PC-3 (cell line): Measurements from ENCODE around the gene GNG10. TPM values are rescaled to one million over a fixed set of nuclear protein-coding genes. Genes with fewer than 3 reads are reported as not detected.

Source experiments
- ATAC-seq: fragments of 200-7000 bp; cut with Tn5 transposase; 2 replicates; pipeline ENCODE4 v1.9.1; 2020; ENCODE audit warnings: mild to moderate bottlenecking, moderate library complexity
- BruUV-seq: library from RNA; stranded (reverse); fragments of 400-500 nt; replicated peaks from 2 replicates; lab custom pipeline; 2021; lab: Mats Ljungman, UMichigan
- CTCF ChIA-PET: fragments of 300-600 bp; sonication (Branson Sonifier 250); formaldehyde crosslinking; loops from one replicate; lab custom pipeline; 2022; ENCODE audit warnings: antibody characterized with exemption; lab: Charles Lee
- POLR2A ChIA-PET: fragments of 300-600 bp; sonication (Branson Sonifier 250); formaldehyde crosslinking; loops from one replicate; lab custom pipeline; 2022; ENCODE audit warnings: antibody characterized with exemption; ENCODE audit not compliant: unreplicated experiment; lab: Charles Lee
- DNase-seq: peaks from one replicate; pipeline ENCODE4 v3.0.0-alpha.2; 2015
- H2AFZ ChIP-seq: fragments of 300-600 bp; sonication (generic); 2 replicates; pipeline ENCODE4 v1.6.0; 2016; ENCODE audit warnings: antibody characterized with exemption, low read length
- H3F3A ChIP-seq: fragments of 300-600 bp; sonication (generic); one replicate; pipeline ENCODE4 v1.6.0; 2017; ENCODE audit warnings: antibody characterized with exemption, low read length, control low read depth, mild to moderate bottlenecking; ENCODE audit not compliant: unreplicated experiment
- H3K27ac ChIP-seq: fragments of 300-600 bp; sonication (generic); 2 replicates; pipeline ENCODE4 v1.5.1; 2016; ENCODE audit warnings: mild to moderate bottlenecking, low read length
- H3K27me3 ChIP-seq: fragments of 300-600 bp; sonication (generic); 2 replicates; pipeline ENCODE4 v1.6.1; 2016; ENCODE audit warnings: low read length, mixed read lengths
- H3K36me3 ChIP-seq: fragments of 300-600 bp; sonication (generic); 2 replicates; pipeline ENCODE4 v1.6.1; 2016; ENCODE audit warnings: low read depth, mixed run types, low read length, mixed read lengths
- H3K4me1 ChIP-seq: fragments of 300-600 bp; sonication (generic); 2 replicates; pipeline ENCODE4 v1.5.1; 2016; ENCODE audit warnings: low read length; ENCODE audit not compliant: insufficient read depth
- H3K4me2 ChIP-seq: fragments of 300-600 bp; sonication (generic); 2 replicates; pipeline ENCODE4 v1.6.0; 2016; ENCODE audit warnings: low read length
- H3K4me3 ChIP-seq: fragments of 300-600 bp; sonication (generic); 2 replicates; pipeline ENCODE4 v1.5.1; 2016; ENCODE audit warnings: mild to moderate bottlenecking, low read length, mixed read lengths
- H3K79me2 ChIP-seq: fragments of 300-600 bp; sonication (generic); 2 replicates; pipeline ENCODE4 v1.6.1; 2017; ENCODE audit warnings: low read length, mixed read lengths
- H3K9ac ChIP-seq: fragments of 300-600 bp; sonication (generic); 2 replicates; pipeline ENCODE4 v1.6.0; 2016; ENCODE audit warnings: mild to moderate bottlenecking, low read length
- H3K9me2 ChIP-seq: fragments of 300-600 bp; sonication (generic); replicated peaks from 2 replicates; pipeline ENCODE4 v1.6.1; 2016; ENCODE audit warnings: mixed run types, low read length, mixed read lengths
- H3K9me3 ChIP-seq: fragments of 300-600 bp; sonication (generic); 2 replicates; pipeline ENCODE4 v1.6.1; 2016; ENCODE audit warnings: low read length, mixed read lengths
- H4K20me1 ChIP-seq: fragments of 300-600 bp; sonication (generic); 2 replicates; pipeline ENCODE4 v1.6.1; 2016; ENCODE audit warnings: low read length, mixed read lengths
- CTCF ChIP-seq: fragments of 300-600 bp; sonication (generic); conservative IDR thresholded peaks from 2 replicates; pipeline ENCODE4 v1.5.1; 2017; ENCODE audit warnings: antibody characterized with exemption, low read depth, mild to moderate bottlenecking, low read length
- EZH2 ChIP-seq: fragments of 300-600 bp; sonication (generic); IDR thresholded peaks from one replicate; pipeline ENCODE4 v1.6.1; 2017; ENCODE audit warnings: antibody characterized with exemption, mild to moderate bottlenecking, low read length; ENCODE audit not compliant: unreplicated experiment
- EZH2phosphoT487 ChIP-seq: fragments of 300-600 bp; sonication (generic); IDR thresholded peaks from 2 replicates; pipeline ENCODE4 v1.6.1; 2018; ENCODE audit warnings: mild to moderate bottlenecking, antibody characterized with exemption, low read length, borderline replicate concordance
- intact Hi-C: fragments of 100-400 bp; cut with micrococcal nuclease; formaldehyde crosslinking; loops from 2 replicates; pipeline ENCODE4 v1.9.0; 2023
- total RNA-seq: library from RNA; depleted of rRNA; stranded (reverse); fragments of >200 nt; gene quantifications from 2 replicates; pipeline ENCODE4 v1.2.3, GENCODE V29; 2014

The GNG10 gene
- total RNA-seq, 1 experiment from 2014 or later = 50.7 TPM

- BruUV-seq = no TSS peak
- TF ChIP-seq EZH2phosphoT487 (no peak), CTCF (no peak), EZH2 (no peak)
- no peaks in the 10 kb centered on the region for H3K4me1 ChIP-seq
- ChIA-PET CTCF (no interaction called here), POLR2A (no interaction called here)
- H3K9me2 ChIP-seq = no peaks in the 10 kb centered on the region
- H3K9ac ChIP-seq = no peak overlapping the region
- no peaks in the 10 kb centered on the region for H3K9me3 ChIP-seq
- no peaks in the 10 kb centered on the region for H3F3A ChIP-seq
- peaks cover 16% of the 10 kb centered on the region for H3K79me2 ChIP-seq
- no peaks in the 10 kb centered on the region for H3K27me3 ChIP-seq
- no peak overlapping the region for H3K4me2 ChIP-seq
- no peak for DNase-seq
- H4K20me1 ChIP-seq = no peaks in the 10 kb centered on the region
- intact Hi-C loops = no loop called here
- no peak overlapping the region for H3K4me3 ChIP-seq
- H3K27ac ChIP-seq = no peak overlapping the region
- peaks cover 16% of the 10 kb centered on the region for H3K36me3 ChIP-seq
- no peak overlapping the region for H2AFZ ChIP-seq
- ATAC-seq = no peak
These were observed 17.1 kb upstream of the GNG10 start for GRCh38 chr9:111644195-111644772.

- H4K20me1 ChIP-seq = no peaks in the 10 kb centered on the region
- no peaks in the 10 kb centered on the region for H3K9me2 ChIP-seq
- DNase-seq (no peak), ATAC-seq (no peak)
- no peak overlapping the region for H2AFZ ChIP-seq
- no peaks in the 10 kb centered on the region for H3F3A ChIP-seq
- H3K9ac ChIP-seq = no peak overlapping the region
- BruUV-seq = no TSS peak
- no peaks in the 10 kb centered on the region for H3K9me3 ChIP-seq
- H3K4me2 ChIP-seq = no peak overlapping the region
- POLR2A ChIA-PET = no interaction called here
- intact Hi-C loops = no loop called here
- CTCF ChIA-PET = interaction anchor here (0.7 kb wide), 1 partner anchor 8 kb away, joined by 5 read pairs; no protein-coding TSS in a partner anchor
- H3K79me2 ChIP-seq = peaks cover 11% of the 10 kb centered on the region; the same call in 1 of the 2 replicates
- H3K4me1 ChIP-seq = no peaks in the 10 kb centered on the region
- no peak overlapping the region for H3K4me3 ChIP-seq
- H3K27ac ChIP-seq = no peak overlapping the region
- H3K27me3 ChIP-seq = no peaks in the 10 kb centered on the region
- TF ChIP-seq CTCF = no peak
- TF ChIP-seq EZH2phosphoT487 = no peak
- no peak for TF ChIP-seq EZH2
- H3K36me3 ChIP-seq = peaks cover 26% of the 10 kb centered on the region
These were observed 15.6 kb upstream of the GNG10 start for GRCh38 chr9:111645806-111646205.

GRCh38 chr9:111646417-111646816 lies 15.0 kb upstream of the GNG10 start:
- no peak overlapping the region for H3K4me2 ChIP-seq
- no peaks in the 10 kb centered on the region for H3F3A ChIP-seq
- ChIA-PET CTCF (interaction anchor here (0.7 kb wide), 1 partner anchor 8 kb away, joined by 5 read pairs; no protein-coding TSS in a partner anchor), POLR2A (no interaction called here)
- ATAC-seq (no peak), DNase-seq (no peak)
- peaks cover 26% of the 10 kb centered on the region for H3K36me3 ChIP-seq
- H3K27me3 ChIP-seq = no peaks in the 10 kb centered on the region
- H3K9ac ChIP-seq = no peak overlapping the region
- intact Hi-C loops = no loop called here
- H3K9me3 ChIP-seq = no peaks in the 10 kb centered on the region
- H3K9me2 ChIP-seq = no peaks in the 10 kb centered on the region
- no peaks in the 10 kb centered on the region for H4K20me1 ChIP-seq
- H2AFZ ChIP-seq = no peak overlapping the region
- no peak for TF ChIP-seq CTCF
- no peak for TF ChIP-seq EZH2
- TF ChIP-seq EZH2phosphoT487 = no peak
- no peak overlapping the region for H3K27ac ChIP-seq
- H3K79me2 ChIP-seq = peaks cover 11% of the 10 kb centered on the region; the same call in 1 of the 2 replicates
- no peaks in the 10 kb centered on the region for H3K4me1 ChIP-seq
- BruUV-seq = no TSS peak
- no peak overlapping the region for H3K4me3 ChIP-seq
